ENCODE data around the gene TBC1D23. TPM values are rescaled to one million over a fixed set of nuclear protein-coding genes. Genes with fewer than 3 reads are reported as not detected.

Gene TBC1D23
- total and polyA plus RNA-seq, 2 experiments from 2014 or later = 22.4 to 34.4 TPM

DNA sequence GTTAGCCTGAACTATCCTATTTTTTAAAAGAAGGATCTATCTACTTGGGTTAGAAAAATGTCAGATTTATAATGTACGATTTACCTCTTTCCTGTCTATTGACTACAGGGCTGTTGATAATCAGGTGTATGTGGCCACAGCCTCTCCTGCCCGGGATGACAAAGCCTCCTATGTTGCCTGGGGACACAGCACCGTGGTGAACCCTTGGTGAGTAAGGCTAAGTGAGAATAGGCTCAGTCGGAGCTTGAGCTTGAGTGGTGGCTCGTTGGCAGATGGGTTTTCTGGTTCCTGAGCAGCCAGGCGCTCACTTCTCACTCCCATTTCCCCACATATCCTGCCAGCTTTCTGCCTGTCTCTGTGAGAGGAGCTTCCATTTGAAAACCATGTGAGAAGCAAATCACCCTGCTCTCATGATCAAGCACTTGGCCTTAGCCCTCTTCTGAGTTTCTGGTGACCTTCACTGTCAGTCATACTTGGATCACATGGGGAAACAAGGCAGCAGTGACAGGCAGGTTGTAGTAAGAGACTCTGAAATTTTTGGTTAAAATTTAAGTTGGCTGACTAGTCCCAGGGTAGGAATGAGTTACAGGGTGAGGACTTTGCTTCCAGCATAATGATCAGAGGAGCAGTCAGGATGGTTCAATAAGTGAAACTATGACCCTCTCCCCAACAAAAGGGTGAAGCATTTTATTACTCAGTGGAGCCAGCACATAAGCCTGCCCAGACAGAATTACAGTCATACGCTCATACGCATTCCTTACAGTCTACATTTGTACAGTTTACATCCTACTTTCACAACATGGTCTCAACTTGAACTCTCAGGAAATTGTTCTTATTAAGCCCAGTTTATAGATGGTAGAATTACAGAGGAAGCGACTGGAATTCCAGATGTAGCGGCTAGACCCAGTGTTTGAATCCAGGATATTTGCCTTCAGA lies 91.8 kb downstream of the TBC1D23 start:
- H3K4me3 ChIP-seq = no peak overlapping the region
- H3K4me1 ChIP-seq (ENCODE audit: insufficient read depth) = no peaks in the 10 kb centered on the region
- no peak for TF ChIP-seq ZNF331 (CRISPR knock-in tag; IDR thresholded peaks at IDR 0.05; ENCODE audit: low read depth)
- no peak for TF ChIP-seq EZH2phosphoT487 (IDR thresholded peaks at IDR 0.05; ENCODE audit: unreplicated experiment)
- no peak for TF ChIP-seq POLR2AphosphoS5 (IDR thresholded peaks at IDR 0.05; ENCODE audit: low read depth)
- TF ChIP-seq, protein P1, sequence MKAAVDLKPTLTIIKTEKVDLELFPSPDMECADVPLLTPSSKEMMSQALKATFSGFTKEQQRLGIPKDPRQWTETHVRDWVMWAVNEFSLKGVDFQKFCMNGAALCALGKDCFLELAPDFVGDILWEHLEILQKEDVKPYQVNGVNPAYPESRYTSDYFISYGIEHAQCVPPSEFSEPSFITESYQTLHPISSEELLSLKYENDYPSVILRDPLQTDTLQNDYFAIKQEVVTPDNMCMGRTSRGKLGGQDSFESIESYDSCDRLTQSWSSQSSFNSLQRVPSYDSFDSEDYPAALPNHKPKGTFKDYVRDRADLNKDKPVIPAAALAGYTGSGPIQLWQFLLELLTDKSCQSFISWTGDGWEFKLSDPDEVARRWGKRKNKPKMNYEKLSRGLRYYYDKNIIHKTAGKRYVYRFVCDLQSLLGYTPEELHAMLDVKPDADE (IDR thresholded peaks at IDR 0.05) = no peak
- H3K36me3 ChIP-seq (ENCODE audit: insufficient read depth) = peaks cover 3% of the 10 kb centered on the region; the same call in 1 of the 2 replicates
- H3K9me2 ChIP-seq (ENCODE audit: insufficient read depth) = no peaks in the 10 kb centered on the region
- Mint-ChIP-seq H3K36me3 (ENCODE audit: low read depth) (peaks cover 33% of the 10 kb centered on the region), H3K27me3 (ENCODE audit: insufficient read depth, low read depth, poor library complexity) (peaks cover 2% of the 10 kb centered on the region), H3K4me3 (no peak overlapping the region), H3K27ac (no peak overlapping the region), H3K9me3 (peaks cover 2% of the 10 kb centered on the region; the same call in 1 of the 3 replicates), H3K4me1 (no peaks in the 10 kb centered on the region)
- no peaks in the 10 kb centered on the region for H3K27me3 ChIP-seq (ENCODE audit: insufficient read depth)
- no peak overlapping the region for H2AFZ ChIP-seq
- no peak overlapping the region for H3K27ac ChIP-seq (ENCODE audit: low read depth)
- DNase-seq (ENCODE audit: low spot score) = no peak
- no peaks in the 10 kb centered on the region for H3K79me2 ChIP-seq (replicated peaks; ENCODE audit: insufficient read depth)
- H3K4me2 ChIP-seq = no peak overlapping the region
- H3F3A ChIP-seq (replicated peaks; ENCODE audit: low read depth) = no peaks in the 10 kb centered on the region
- no peak for ATAC-seq
- no peaks in the 10 kb centered on the region; the same call in 1 of the 2 replicates for H4K20me1 ChIP-seq (replicated peaks; ENCODE audit: insufficient read depth)

DNA sequence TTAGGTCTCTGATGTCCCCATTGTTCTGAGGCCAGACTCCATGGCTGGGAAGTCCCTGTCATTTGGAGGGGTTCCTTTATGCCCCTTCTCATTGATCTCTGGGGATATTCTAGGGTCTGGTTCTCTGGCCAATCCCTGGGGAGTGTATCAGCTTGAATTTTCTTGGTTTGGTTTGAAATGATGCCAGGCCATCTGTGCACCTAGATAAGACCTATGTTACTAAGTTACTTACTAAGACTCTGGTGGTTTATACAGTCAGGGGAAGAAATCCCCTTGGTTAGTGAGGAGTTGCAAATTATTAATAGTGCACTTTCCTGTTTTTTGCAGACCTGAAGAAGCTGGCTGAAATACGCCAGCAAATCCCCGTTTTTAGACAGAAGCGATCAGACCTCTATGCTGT lies 94.1 kb downstream of the TBC1D23 start:
- no peaks in the 10 kb centered on the region for H3K4me1 Mint-ChIP-seq

More for the DNA sequence above, 94.1 kb downstream of the TBC1D23 start:
- Histone ChIP-seq H3K27ac (ENCODE audit: low read depth) (no peak overlapping the region), H3K27me3 (ENCODE audit: insufficient read depth) (no peaks in the 10 kb centered on the region), H3F3A (replicated peaks; ENCODE audit: low read depth) (no peaks in the 10 kb centered on the region), H3K36me3 (ENCODE audit: insufficient read depth) (peaks cover 3% of the 10 kb centered on the region; the same call in 1 of the 2 replicates), H3K4me3 (no peak overlapping the region), H2AFZ (no peak overlapping the region), H3K4me2 (no peak overlapping the region), H3K9me2 (ENCODE audit: insufficient read depth) (no peaks in the 10 kb centered on the region), H3K79me2 (replicated peaks; ENCODE audit: insufficient read depth) (no peaks in the 10 kb centered on the region), H4K20me1 (replicated peaks; ENCODE audit: insufficient read depth) (no peaks in the 10 kb centered on the region), H3K4me1 (ENCODE audit: insufficient read depth) (no peaks in the 10 kb centered on the region)
- Mint-ChIP-seq H3K36me3 (ENCODE audit: low read depth) (peaks cover 25% of the 10 kb centered on the region), H3K4me3 (no peak overlapping the region), H3K27me3 (ENCODE audit: insufficient read depth, low read depth, poor library complexity) (peaks cover 2% of the 10 kb centered on the region), H3K27ac (no peak overlapping the region), H3K9me3 (peaks cover 2% of the 10 kb centered on the region; the same call in 1 of the 3 replicates)
- no peak for DNase-seq (ENCODE audit: low spot score)
- TF ChIP-seq NANOG (IDR thresholded peaks at IDR 0.05; ENCODE audit: borderline replicate concordance) (no peak), CREB1 (CRISPR knock-in tag; IDR thresholded peaks at IDR 0.05; ENCODE audit: low read depth) (no peak), POLR2AphosphoS5 (IDR thresholded peaks at IDR 0.05; ENCODE audit: low read depth) (no peak), EZH2phosphoT487 (IDR thresholded peaks at IDR 0.05; ENCODE audit: unreplicated experiment) (no peak), ZNF114 (CRISPR knock-in tag; IDR thresholded peaks at IDR 0.05) (no peak), ZNF331 (CRISPR knock-in tag; IDR thresholded peaks at IDR 0.05; ENCODE audit: low read depth) (no peak)
- TF ChIP-seq, protein P2, sequence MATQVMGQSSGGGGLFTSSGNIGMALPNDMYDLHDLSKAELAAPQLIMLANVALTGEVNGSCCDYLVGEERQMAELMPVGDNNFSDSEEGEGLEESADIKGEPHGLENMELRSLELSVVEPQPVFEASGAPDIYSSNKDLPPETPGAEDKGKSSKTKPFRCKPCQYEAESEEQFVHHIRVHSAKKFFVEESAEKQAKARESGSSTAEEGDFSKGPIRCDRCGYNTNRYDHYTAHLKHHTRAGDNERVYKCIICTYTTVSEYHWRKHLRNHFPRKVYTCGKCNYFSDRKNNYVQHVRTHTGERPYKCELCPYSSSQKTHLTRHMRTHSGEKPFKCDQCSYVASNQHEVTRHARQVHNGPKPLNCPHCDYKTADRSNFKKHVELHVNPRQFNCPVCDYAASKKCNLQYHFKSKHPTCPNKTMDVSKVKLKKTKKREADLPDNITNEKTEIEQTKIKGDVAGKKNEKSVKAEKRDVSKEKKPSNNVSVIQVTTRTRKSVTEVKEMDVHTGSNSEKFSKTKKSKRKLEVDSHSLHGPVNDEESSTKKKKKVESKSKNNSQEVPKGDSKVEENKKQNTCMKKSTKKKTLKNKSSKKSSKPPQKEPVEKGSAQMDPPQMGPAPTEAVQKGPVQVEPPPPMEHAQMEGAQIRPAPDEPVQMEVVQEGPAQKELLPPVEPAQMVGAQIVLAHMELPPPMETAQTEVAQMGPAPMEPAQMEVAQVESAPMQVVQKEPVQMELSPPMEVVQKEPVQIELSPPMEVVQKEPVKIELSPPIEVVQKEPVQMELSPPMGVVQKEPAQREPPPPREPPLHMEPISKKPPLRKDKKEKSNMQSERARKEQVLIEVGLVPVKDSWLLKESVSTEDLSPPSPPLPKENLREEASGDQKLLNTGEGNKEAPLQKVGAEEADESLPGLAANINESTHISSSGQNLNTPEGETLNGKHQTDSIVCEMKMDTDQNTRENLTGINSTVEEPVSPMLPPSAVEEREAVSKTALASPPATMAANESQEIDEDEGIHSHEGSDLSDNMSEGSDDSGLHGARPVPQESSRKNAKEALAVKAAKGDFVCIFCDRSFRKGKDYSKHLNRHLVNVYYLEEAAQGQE (IDR thresholded peaks at IDR 0.05; ENCODE audit: unreplicated experiment) = no peak
- TF ChIP-seq, protein P1 (IDR thresholded peaks at IDR 0.05) = no peak
- ATAC-seq = no peak

All from GM23338 (cell line).